SK-N-SH treated with all-trans-retinoic acid at 6 μM for 48 hours (cell line): ENCODE data around the gene ERGIC1.

Source experiments
- ATAC-seq: fragments of 200-7000 bp; cut with Tn5 transposase; 3 replicates; pipeline ENCODE4 v1.9.1; 2020; ENCODE audit warnings: mild to moderate bottlenecking, moderate library complexity
- ARNTL ChIP-seq: fragments of 450-650 bp; formaldehyde crosslinking; IDR thresholded peaks from 2 replicates; pipeline ENCODE4 v1.5.0; 2020; ENCODE audit warnings: low read depth, mild to moderate bottlenecking, moderate library complexity, borderline replicate concordance
- BACH2 ChIP-seq: fragments of 250-450 bp; sonication (Bioruptor Pico); IDR thresholded peaks from 2 replicates; pipeline ENCODE4 v1.9.0; 2021; ENCODE audit warnings: mild to moderate bottlenecking, borderline replicate concordance
- CSDC2 ChIP-seq: fragments of 250-450 bp; sonication (Bioruptor Pico); IDR thresholded peaks from 2 replicates; pipeline ENCODE4 v1.5.0; 2020; ENCODE audit warnings: mild to moderate bottlenecking, moderate library complexity
- ESRRG ChIP-seq: fragments of 250-450 bp; sonication (Bioruptor Pico); IDR thresholded peaks from 2 replicates; pipeline ENCODE4 v1.6.1; 2021; ENCODE audit warnings: mild to moderate bottlenecking
- GLIS3 ChIP-seq: fragments of 250-450 bp; sonication (Bioruptor Pico); IDR thresholded peaks from 2 replicates; pipeline ENCODE4 v1.5.0; 2020; ENCODE audit warnings: mild to moderate bottlenecking, moderate library complexity
- ISL1 ChIP-seq: fragments of 250-450 bp; sonication (Bioruptor Pico); IDR thresholded peaks from 2 replicates; pipeline ENCODE4 v2.1.2; 2022; ENCODE audit warnings: mild to moderate bottlenecking, moderate library complexity
- PPARA ChIP-seq: fragments of 250-450 bp; sonication (Bioruptor Pico); IDR thresholded peaks from 2 replicates; pipeline ENCODE4 v1.5.0; 2020; ENCODE audit warnings: mild to moderate bottlenecking, borderline replicate concordance
- SNAI2 ChIP-seq: fragments of 250-450 bp; sonication (Bioruptor Pico); IDR thresholded peaks from 2 replicates; pipeline ENCODE4 v1.5.0; 2020; ENCODE audit warnings: mild to moderate bottlenecking, moderate library complexity
- ZC3H10 ChIP-seq: fragments of 250-450 bp; sonication (Bioruptor Pico); IDR thresholded peaks from 2 replicates; pipeline ENCODE4 v1.5.1; 2021; ENCODE audit warnings: mild to moderate bottlenecking, moderate library complexity
- ZFP30 ChIP-seq: fragments of 450-650 bp; formaldehyde crosslinking; IDR thresholded peaks from 2 replicates; pipeline ENCODE4 v1.5.0; 2022; ENCODE audit warnings: mild to moderate bottlenecking, moderate library complexity
- ZNF565 ChIP-seq: fragments of 450-650 bp; formaldehyde crosslinking; conservative IDR thresholded peaks from 2 replicates; pipeline ENCODE4 v1.5.0; 2020; ENCODE audit warnings: low read depth, mild to moderate bottlenecking, moderate library complexity
- ZNF70 ChIP-seq: fragments of 450-650 bp; formaldehyde crosslinking; IDR thresholded peaks from 2 replicates; pipeline ENCODE4 v1.5.0; 2020; ENCODE audit warnings: mild to moderate bottlenecking, moderate library complexity
- ZNF8 ChIP-seq: fragments of 450-650 bp; formaldehyde crosslinking; IDR thresholded peaks from 2 replicates; pipeline ENCODE4 v1.5.0; 2020; ENCODE audit warnings: mild to moderate bottlenecking, moderate library complexity
- TF ChIP-seq, protein P1 (sequence below): fragments of 250-450 bp; sonication (Bioruptor Pico); IDR thresholded peaks from 2 replicates; pipeline ENCODE4 v1.8.0; 2020; ENCODE audit warnings: mild to moderate bottlenecking, moderate library complexity, borderline replicate concordance
- TF ChIP-seq, protein P2 (sequence below): fragments of 250-450 bp; sonication (Bioruptor Pico); IDR thresholded peaks from 2 replicates; pipeline ENCODE4 v1.5.1; 2021; ENCODE audit warnings: mild to moderate bottlenecking, moderate library complexity
- TF ChIP-seq, protein P3 (sequence below): fragments of 250-450 bp; sonication (Bioruptor Pico); IDR thresholded peaks from 2 replicates; pipeline ENCODE4 v1.8.0; 2021; ENCODE audit warnings: low read depth, mild to moderate bottlenecking, moderate library complexity, borderline replicate concordance
- TF ChIP-seq, protein P4 (sequence below): fragments of 250-450 bp; sonication (Bioruptor Pico); IDR thresholded peaks from 2 replicates; pipeline ENCODE4 v1.5.0; 2020; ENCODE audit warnings: mild to moderate bottlenecking, moderate library complexity
- TF ChIP-seq, protein P5 (sequence below): fragments of 250-450 bp; sonication (Bioruptor Pico); IDR thresholded peaks from 2 replicates; pipeline ENCODE4 v1.5.1; 2020; ENCODE audit warnings: low read depth, mild to moderate bottlenecking, moderate library complexity

The ERGIC1 gene

DNA sequence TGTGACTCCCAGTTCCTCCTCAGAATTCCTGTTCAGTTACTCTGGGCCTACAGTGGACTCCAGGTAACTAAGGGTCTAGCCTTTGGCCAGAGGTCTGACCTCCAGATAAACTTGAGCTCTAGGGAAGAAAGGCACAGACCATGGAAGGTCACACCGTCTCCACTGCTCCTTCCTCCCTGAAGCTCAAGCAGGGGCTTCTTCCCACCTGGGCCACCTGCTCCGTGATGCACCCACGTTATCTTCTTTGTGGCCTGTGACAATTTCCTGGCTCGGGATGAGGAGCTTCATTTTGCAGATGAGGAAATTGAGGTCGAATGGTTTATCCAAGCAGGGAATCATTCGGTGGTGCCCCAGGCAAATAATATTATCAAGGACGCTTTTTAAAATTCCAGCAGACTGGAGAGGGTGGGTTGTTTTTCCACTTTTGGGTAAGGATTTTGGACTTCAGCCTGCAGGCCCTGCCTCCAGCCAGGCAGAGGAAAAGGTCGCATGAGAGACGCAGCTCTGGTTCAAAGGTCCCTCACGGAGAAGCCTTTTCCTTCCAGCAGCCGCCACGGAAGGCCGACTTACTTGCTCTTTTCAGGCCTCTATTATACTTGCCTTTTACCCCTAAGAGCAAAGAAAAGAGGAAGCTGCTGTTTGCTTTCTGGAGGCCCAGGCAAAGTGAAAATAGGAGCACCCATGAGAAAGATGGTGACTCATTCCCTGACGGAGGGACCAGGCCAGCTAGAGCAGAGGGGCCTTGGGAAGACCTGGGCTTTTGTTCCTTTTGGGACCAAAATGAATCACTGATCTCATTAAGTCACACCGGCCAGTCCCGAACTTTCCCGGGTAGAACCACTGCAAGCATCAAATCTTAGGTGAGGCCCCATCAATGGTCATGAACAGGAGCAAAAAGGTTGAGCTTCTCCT is 40.2 kb upstream of the ERGIC1 start:
- ATAC-seq = no peak
- TF ChIP-seq, protein P1, sequence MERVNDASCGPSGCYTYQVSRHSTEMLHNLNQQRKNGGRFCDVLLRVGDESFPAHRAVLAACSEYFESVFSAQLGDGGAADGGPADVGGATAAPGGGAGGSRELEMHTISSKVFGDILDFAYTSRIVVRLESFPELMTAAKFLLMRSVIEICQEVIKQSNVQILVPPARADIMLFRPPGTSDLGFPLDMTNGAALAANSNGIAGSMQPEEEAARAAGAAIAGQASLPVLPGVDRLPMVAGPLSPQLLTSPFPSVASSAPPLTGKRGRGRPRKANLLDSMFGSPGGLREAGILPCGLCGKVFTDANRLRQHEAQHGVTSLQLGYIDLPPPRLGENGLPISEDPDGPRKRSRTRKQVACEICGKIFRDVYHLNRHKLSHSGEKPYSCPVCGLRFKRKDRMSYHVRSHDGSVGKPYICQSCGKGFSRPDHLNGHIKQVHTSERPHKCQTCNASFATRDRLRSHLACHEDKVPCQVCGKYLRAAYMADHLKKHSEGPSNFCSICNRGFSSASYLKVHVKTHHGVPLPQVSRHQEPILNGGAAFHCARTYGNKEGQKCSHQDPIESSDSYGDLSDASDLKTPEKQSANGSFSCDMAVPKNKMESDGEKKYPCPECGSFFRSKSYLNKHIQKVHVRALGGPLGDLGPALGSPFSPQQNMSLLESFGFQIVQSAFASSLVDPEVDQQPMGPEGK = no peak
- TF ChIP-seq ZNF8 (no peak), ZNF565 (no peak), ISL1 (no peak), GLIS3 (no peak), SNAI2 (CRISPR knock-in tag) (no peak), ZFP30 (CRISPR knock-in tag) (no peak), ZC3H10 (CRISPR knock-in tag) (no peak), ESRRG (no peak)
- TF ChIP-seq, protein P2, sequence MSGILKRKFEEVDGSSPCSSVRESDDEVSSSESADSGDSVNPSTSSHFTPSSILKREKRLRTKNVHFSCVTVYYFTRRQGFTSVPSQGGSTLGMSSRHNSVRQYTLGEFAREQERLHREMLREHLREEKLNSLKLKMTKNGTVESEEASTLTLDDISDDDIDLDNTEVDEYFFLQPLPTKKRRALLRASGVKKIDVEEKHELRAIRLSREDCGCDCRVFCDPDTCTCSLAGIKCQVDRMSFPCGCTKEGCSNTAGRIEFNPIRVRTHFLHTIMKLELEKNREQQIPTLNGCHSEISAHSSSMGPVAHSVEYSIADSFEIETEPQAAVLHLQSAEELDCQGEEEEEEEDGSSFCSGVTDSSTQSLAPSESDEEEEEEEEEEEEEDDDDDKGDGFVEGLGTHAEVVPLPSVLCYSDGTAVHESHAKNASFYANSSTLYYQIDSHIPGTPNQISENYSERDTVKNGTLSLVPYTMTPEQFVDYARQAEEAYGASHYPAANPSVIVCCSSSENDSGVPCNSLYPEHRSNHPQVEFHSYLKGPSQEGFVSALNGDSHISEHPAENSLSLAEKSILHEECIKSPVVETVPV (CRISPR knock-in tag) = no peak
- TF ChIP-seq, protein P3, sequence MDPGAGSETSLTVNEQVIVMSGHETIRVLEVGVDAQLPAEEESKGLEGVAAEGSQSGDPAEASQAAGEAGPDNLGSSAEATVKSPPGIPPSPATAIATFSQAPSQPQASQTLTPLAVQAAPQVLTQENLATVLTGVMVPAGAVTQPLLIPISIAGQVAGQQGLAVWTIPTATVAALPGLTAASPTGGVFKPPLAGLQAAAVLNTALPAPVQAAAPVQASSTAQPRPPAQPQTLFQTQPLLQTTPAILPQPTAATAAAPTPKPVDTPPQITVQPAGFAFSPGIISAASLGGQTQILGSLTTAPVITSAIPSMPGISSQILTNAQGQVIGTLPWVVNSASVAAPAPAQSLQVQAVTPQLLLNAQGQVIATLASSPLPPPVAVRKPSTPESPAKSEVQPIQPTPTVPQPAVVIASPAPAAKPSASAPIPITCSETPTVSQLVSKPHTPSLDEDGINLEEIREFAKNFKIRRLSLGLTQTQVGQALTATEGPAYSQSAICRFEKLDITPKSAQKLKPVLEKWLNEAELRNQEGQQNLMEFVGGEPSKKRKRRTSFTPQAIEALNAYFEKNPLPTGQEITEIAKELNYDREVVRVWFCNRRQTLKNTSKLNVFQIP = no peak

DNA sequence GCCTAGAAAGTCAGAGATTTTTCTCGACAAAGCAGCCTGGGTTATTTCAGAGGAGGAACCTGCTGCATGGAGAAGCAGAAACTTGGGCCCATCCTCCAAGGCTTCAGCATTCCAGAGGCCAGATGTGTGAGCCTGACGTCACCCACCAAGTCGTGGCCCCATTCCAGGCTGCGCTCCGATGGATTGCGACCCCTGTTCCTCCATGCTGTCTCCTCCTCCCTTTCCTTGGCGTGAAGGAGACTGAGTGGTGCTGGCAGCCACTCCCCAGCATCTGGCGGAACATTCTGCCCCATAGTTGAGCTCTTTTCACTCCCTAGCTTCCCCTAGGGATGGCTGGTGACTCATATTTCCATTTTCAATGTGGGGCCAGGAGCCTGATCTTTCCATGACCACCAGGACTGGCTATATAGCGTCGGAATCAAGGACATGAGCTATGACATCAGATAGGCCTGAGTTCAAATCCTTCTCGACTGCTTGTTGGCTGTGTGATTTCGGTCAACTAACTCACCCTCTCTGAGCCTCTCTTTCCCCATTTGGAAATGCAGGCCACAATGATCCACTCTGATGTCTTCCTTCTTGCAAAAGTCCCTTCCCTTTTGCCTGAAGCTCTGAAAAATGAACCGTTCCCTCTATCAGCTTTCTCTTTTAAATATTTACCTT is 38.6 kb upstream of the ERGIC1 start:
- TF ChIP-seq PPARA (CRISPR knock-in tag) (no peak), GLIS3 (no peak), CSDC2 (CRISPR knock-in tag) (no peak), ARNTL (no peak), SNAI2 (CRISPR knock-in tag) (no peak), BACH2 (CRISPR knock-in tag) (no peak), ZC3H10 (CRISPR knock-in tag) (no peak), ZNF565 (no peak), ISL1 (no peak), ZNF70 (no peak)
- TF ChIP-seq, protein P2 (CRISPR knock-in tag) = no peak
- TF ChIP-seq, protein P4, sequence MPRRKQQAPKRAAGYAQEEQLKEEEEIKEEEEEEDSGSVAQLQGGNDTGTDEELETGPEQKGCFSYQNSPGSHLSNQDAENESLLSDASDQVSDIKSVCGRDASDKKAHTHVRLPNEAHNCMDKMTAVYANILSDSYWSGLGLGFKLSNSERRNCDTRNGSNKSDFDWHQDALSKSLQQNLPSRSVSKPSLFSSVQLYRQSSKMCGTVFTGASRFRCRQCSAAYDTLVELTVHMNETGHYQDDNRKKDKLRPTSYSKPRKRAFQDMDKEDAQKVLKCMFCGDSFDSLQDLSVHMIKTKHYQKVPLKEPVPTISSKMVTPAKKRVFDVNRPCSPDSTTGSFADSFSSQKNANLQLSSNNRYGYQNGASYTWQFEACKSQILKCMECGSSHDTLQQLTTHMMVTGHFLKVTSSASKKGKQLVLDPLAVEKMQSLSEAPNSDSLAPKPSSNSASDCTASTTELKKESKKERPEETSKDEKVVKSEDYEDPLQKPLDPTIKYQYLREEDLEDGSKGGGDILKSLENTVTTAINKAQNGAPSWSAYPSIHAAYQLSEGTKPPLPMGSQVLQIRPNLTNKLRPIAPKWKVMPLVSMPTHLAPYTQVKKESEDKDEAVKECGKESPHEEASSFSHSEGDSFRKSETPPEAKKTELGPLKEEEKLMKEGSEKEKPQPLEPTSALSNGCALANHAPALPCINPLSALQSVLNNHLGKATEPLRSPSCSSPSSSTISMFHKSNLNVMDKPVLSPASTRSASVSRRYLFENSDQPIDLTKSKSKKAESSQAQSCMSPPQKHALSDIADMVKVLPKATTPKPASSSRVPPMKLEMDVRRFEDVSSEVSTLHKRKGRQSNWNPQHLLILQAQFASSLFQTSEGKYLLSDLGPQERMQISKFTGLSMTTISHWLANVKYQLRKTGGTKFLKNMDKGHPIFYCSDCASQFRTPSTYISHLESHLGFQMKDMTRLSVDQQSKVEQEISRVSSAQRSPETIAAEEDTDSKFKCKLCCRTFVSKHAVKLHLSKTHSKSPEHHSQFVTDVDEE (CRISPR knock-in tag) = no peak
- TF ChIP-seq, protein P1 = no peak
- TF ChIP-seq, protein P5, sequence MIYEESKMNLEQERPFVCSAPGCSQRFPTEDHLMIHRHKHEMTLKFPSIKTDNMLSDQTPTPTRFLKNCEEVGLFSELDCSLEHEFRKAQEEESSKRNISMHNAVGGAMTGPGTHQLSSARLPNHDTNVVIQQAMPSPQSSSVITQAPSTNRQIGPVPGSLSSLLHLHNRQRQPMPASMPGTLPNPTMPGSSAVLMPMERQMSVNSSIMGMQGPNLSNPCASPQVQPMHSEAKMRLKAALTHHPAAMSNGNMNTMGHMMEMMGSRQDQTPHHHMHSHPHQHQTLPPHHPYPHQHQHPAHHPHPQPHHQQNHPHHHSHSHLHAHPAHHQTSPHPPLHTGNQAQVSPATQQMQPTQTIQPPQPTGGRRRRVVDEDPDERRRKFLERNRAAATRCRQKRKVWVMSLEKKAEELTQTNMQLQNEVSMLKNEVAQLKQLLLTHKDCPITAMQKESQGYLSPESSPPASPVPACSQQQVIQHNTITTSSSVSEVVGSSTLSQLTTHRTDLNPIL (CRISPR knock-in tag) = no peak
- ATAC-seq = peak; percentile 32
